NCI-H2196 (cell line): Measurements from ENCODE around the gene KIF16B.

Experiments
- DNase-seq: peaks from one replicate; lab custom pipeline; 2025; ENCODE audit not compliant: unreplicated experiment; lab: John Stamatoyannopoulos, UW

KIF16B gene

GRCh38 chr20:16222859-16223411 lies 350.3 kb downstream of the KIF16B start:
- no peak for DNase-seq
